ENCODE measurements around the gene NELFCD. TPM values are rescaled to one million over a fixed set of nuclear protein-coding genes. Genes with fewer than 3 reads are reported as not detected.
"Not testable (repeated sequence)": the region's sequence is repeated elsewhere in the genome, so short reads cannot be mapped to it uniquely, and the experiment has no call there.

The NELFCD gene
- total RNA-seq, 2 experiments from 2014 or later: 95.7 to 97.0 TPM

DNA sequence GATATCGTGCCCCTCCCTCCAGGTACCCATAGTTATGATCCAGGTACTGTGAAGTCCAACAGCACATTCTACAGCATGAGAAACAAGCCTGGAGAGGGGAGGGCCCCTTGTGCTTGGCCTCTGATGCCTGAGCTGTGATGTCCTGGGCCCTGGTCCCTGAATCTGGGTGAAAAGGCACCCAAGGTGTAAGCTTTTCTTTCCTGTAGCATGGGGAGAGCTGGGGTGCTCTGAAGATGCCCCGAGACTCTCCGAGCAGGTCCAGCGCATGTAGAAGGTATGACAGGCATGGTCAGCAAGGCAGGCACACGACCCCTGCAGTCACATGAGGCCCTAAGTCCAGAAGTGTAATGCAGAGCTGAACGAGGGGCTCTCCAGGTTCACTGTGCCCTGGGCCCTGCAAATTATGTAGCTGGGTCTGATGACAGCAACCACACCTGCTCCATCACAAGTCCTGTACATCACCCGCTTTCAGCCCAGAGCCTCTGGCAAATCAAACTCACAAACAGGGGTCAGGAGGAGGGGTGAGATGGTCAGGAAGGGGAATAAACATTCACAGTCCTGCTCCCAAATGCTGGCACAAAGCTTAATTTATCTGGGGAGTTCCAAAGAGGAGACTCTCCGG lies 27.8 kb downstream of the NELFCD start:
- Mint-ChIP-seq H3K4me1 (ENCODE audit: low read depth) (peaks cover 37% of the 10 kb centered on the region), H3K27ac (no peak overlapping the region), H3K36me3 (ENCODE audit: low read depth) (no peaks in the 10 kb centered on the region), H3K9me3 (no peaks in the 10 kb centered on the region), H3K4me3 (no peak overlapping the region), H3K27me3 (no peaks in the 10 kb centered on the region)
- intact Hi-C loops (cut with DNase I, micrococcal nuclease): loop anchor here in 1 of 2 experiments (2.0 kb wide), 1 partner anchor 22 kb away; no protein-coding TSS in a partner anchor
- Histone ChIP-seq H3K4me3 (ENCODE audit: low read length) (no peak overlapping the region), H3K4me1 (ENCODE audit: insufficient read depth, low read length) (peaks cover 46% of the 10 kb centered on the region), H3K27me3 (ENCODE audit: control insufficient read depth in 1 of 2, insufficient read depth in 2 of 2, low read length in 2 of 2) (no peaks in the 10 kb centered on the region), H3K9me3 (ENCODE audit: control insufficient read depth in 1 of 2, insufficient read depth in 1 of 2, low read length in 2 of 2) (no peaks in the 10 kb centered on the region), H3K27ac (ENCODE audit: low read depth in 1 of 2, low read length in 2 of 2) (no peak overlapping the region), H3K36me3 (ENCODE audit: insufficient read depth, low read length) (no peaks in the 10 kb centered on the region)
- CTCF ChIA-PET: interaction anchor here (0.8 kb wide), 1 partner anchor 21 kb away, joined by 3 read pairs; no protein-coding TSS in a partner anchor
- DNase-seq (no peak), ATAC-seq (ENCODE audit: poor library complexity) (no peak)
- no peak for TF ChIP-seq CTCF (IDR thresholded peaks at IDR 0.05)
- POLR2A ChIA-PET: interaction anchor here (0.6 to 1.2 kb wide), 5 partner anchors 19 to 120 kb away, joined by 3 to 4 read pairs (median 3); partner anchors contain the start of genes ATP5F1E and PRELID3B

DNA sequence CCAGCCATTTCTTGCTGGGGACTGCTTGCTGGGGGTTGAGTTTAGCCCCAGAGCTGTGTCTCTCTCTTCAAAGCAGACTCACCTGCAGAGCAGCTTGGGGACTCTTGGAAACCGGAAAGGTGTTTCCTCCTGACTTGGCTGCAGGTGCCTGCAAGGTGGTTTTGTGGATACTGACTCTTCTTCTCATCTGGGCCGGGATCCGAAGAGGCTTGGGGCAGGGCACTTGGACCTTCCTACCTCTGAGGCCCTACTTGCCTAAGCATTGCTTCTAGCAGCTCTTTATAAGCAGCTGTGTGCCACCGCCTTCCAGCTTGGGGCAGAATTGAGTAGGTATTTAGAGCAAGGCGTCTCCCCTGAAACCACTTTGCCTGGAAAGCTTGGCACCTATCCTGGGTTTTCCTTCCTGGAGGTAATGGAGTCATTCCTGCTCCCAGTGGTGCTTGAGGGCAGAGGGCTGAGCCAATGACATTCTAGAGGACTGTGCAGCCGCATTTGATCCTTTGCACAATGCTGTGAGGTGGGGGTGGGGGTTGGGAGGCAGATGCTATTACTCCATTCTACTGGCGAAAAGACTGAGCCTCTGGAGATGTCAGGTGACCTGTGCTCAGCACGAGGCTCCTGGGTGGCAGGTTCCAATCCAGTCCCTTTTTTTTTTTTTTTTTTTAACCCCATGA lies 29.4 kb downstream of the NELFCD start:
- Mint-ChIP-seq H3K36me3 (ENCODE audit: low read depth) (no peaks in the 10 kb centered on the region), H3K27ac (no peak overlapping the region), H3K9me3 (no peaks in the 10 kb centered on the region), H3K27me3 (no peaks in the 10 kb centered on the region), H3K4me1 (ENCODE audit: low read depth) (peaks cover 32% of the 10 kb centered on the region), H3K4me3 (peak overlapping the region; percentile 23)
- Histone ChIP-seq H3K9me3 (ENCODE audit: control insufficient read depth in 1 of 2, insufficient read depth in 1 of 2, low read length in 2 of 2) (no peaks in the 10 kb centered on the region), H3K27ac (ENCODE audit: low read depth in 1 of 2, low read length in 2 of 2) (no peak overlapping the region), H3K36me3 (ENCODE audit: insufficient read depth, low read length) (no peaks in the 10 kb centered on the region), H3K27me3 (ENCODE audit: control insufficient read depth in 1 of 2, insufficient read depth in 2 of 2, low read length in 2 of 2) (no peaks in the 10 kb centered on the region), H3K4me1 (ENCODE audit: insufficient read depth, low read length) (peaks cover 35% of the 10 kb centered on the region), H3K4me3 (ENCODE audit: low read length) (no peak overlapping the region)
- intact Hi-C loops (cut with DNase I, micrococcal nuclease): no loop called here
- TF ChIP-seq CTCF (IDR thresholded peaks at IDR 0.05): no peak
- ATAC-seq (ENCODE audit: poor library complexity) (no peak), DNase-seq (no peak)
- ChIA-PET CTCF (no interaction called here), POLR2A (no interaction called here)

DNA sequence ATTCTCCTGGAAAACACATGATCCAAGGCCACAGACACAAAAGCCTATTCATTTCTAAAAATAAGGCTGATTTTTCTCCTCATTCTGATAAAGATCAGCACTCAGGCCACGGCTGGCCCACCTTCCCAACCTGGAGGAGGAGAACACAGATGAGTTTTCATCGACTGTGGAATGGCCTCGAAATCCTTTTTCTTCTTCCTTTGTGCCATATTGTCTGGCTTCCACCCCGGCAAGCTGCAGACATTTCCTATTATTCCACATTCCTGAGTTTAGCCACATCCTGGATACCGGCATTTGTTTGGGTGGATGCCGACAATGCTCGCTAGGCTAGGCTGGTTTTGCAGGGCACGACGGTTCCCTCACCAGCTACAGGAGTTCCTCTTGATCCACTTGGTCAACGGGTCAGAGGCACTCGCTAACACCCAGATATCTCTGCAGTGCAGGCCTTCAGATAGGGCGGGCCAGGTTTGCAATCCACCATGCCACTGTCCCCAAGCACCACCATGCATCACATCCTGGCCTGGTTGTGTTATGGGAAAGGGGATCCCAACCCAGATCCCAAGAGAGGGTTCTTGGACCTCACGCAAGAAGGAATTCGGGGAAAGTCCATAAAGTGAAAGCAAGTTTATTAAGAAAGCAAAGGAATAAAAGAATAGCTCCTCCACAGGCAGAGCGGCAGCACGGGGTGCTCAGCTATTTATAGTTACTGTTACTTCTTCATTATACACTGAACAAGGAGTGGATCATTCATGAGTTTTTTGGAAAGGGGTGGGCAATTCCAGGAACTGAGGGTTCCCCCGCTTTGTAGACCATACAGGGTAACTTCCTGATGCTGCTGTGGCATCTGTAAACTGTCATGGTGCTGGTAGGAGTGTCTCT lies 30.2 kb downstream of the NELFCD start:
- no peak for DNase-seq
- Histone ChIP-seq H3K36me3 (ENCODE audit: insufficient read depth, low read length) (no peaks in the 10 kb centered on the region), H3K9me3 (ENCODE audit: control insufficient read depth in 1 of 2, insufficient read depth in 1 of 2, low read length in 2 of 2) (no peaks in the 10 kb centered on the region), H3K4me1 (ENCODE audit: insufficient read depth, low read length) (peaks cover 29% of the 10 kb centered on the region), H3K27me3 (ENCODE audit: control insufficient read depth in 1 of 2, insufficient read depth in 2 of 2, low read length in 2 of 2) (no peaks in the 10 kb centered on the region), H3K27ac (ENCODE audit: low read depth in 1 of 2, low read length in 2 of 2) (no peak overlapping the region), H3K4me3 (ENCODE audit: low read length) (no peak overlapping the region)
- no peak for ATAC-seq (ENCODE audit: poor library complexity)
- intact Hi-C loops (cut with DNase I, micrococcal nuclease): no loop called here
- ChIA-PET POLR2A (no interaction called here), CTCF (no interaction called here)
- Mint-ChIP-seq H3K27ac (no peak overlapping the region), H3K4me1 (ENCODE audit: low read depth) (peaks cover 27% of the 10 kb centered on the region), H3K9me3 (no peaks in the 10 kb centered on the region), H3K27me3 (no peaks in the 10 kb centered on the region), H3K4me3 (no peak overlapping the region), H3K36me3 (ENCODE audit: low read depth) (no peaks in the 10 kb centered on the region)
- TF ChIP-seq CTCF (IDR thresholded peaks at IDR 0.05): no peak

DNA sequence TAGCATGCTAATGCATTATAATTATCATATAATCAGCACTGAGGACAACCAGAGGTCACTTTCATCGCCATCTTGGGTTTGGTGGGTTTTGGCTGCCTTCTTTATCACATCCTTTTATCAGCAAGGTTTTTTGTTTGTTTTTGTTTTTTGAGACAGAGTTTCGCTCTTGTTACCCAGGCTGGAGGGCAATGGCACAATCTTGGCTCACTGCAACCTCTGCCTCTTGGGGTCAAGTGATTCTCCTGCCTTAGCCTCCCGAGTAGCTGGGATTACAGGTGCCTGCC lies 30.8 kb downstream of the NELFCD start:
- H3K9me3 ChIP-seq (ENCODE audit: control insufficient read depth in 1 of 2, insufficient read depth in 1 of 2, low read length in 2 of 2); POLR2A ChIA-PET; H3K36me3 ChIP-seq (ENCODE audit: insufficient read depth, low read length); H3K27me3 ChIP-seq (ENCODE audit: control insufficient read depth in 1 of 2, insufficient read depth in 2 of 2, low read length in 2 of 2); DNase-seq; ATAC-seq (ENCODE audit: poor library complexity); H3K4me3 Mint-ChIP-seq; H3K27ac ChIP-seq (ENCODE audit: low read depth in 1 of 2, low read length in 2 of 2); H3K9me3 Mint-ChIP-seq; CTCF ChIA-PET; intact Hi-C loops (cut with DNase I, micrococcal nuclease); H3K36me3 Mint-ChIP-seq (ENCODE audit: low read depth); H3K4me3 ChIP-seq (ENCODE audit: low read length); H3K27me3 Mint-ChIP-seq; H3K27ac Mint-ChIP-seq: not testable (repeated sequence)
- peaks cover 33% of the 10 kb centered on the region for H3K4me1 Mint-ChIP-seq (ENCODE audit: low read depth)
- H3K4me1 ChIP-seq (ENCODE audit: insufficient read depth, low read length): peaks cover 30% of the 10 kb centered on the region

All from CD4-positive, alpha-beta T cell (primary cell).